ENCODE data around the gene DR1. TPM values are rescaled to one million over a fixed set of nuclear protein-coding genes. Genes with fewer than 3 reads are reported as not detected.

Gene DR1
- total RNA-seq, 1 donor from 2014 or later: 101 TPM

DNA sequence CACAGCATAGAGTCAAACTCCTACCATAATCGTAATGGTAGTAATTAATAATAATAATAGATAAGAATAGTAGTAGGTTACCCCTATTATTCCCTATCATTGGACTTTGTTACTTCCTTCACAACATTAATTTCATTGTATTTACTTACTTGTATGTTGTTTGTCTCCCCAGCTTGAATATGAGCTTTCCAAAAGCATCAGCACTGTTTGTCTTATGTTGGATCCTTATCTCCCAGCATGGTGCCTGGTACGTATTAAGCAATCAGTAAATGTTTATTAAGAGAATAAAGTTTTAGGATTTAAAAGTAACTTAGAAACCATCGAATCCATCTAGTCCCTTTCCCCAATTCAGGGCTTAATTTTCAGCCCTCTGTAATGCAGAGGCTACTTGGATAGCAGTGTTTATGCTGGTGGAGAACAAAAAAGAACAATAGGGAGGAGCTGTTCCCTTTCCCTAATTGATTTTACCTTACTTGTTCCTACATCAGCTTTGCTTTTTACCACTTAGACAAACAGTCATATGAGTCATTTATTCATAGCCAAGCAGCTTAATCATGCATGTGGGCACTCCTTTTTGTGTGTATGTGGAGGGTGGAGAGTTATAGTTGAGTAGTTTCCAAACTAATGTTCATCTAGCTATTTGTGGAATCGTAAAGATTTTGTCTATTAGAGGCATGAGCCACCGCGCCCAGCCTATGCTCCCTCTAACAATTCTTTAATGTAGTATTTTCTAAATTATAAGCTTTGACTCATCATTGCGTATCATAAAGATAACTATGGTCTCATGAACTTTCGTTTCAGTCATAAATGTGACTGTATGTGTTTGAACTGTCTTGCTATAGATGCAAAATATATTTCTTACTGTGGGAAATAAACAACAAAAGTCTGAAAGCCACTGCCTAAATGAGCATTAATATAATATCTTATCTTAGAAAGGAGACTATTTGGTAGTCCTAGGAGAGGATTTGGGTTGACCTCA is 20.9 kb upstream of the DR1 start:
- no peak overlapping the region for H3K27ac Mint-ChIP-seq
- no peak for DNase-seq (ENCODE audit: low spot score)
- H3K27me3 Mint-ChIP-seq (ENCODE audit: insufficient read depth): no peaks in the 10 kb centered on the region
- intact Hi-C loops (cut with micrococcal nuclease): no loop called here
- no peaks in the 10 kb centered on the region for H3K4me1 Mint-ChIP-seq (ENCODE audit: low read depth)
- no peak overlapping the region for H3K4me3 Mint-ChIP-seq
- no peaks in the 10 kb centered on the region for H3K9me3 Mint-ChIP-seq
- peaks cover 1% of the 10 kb centered on the region for H3K36me3 Mint-ChIP-seq (ENCODE audit: low read depth)

DNA sequence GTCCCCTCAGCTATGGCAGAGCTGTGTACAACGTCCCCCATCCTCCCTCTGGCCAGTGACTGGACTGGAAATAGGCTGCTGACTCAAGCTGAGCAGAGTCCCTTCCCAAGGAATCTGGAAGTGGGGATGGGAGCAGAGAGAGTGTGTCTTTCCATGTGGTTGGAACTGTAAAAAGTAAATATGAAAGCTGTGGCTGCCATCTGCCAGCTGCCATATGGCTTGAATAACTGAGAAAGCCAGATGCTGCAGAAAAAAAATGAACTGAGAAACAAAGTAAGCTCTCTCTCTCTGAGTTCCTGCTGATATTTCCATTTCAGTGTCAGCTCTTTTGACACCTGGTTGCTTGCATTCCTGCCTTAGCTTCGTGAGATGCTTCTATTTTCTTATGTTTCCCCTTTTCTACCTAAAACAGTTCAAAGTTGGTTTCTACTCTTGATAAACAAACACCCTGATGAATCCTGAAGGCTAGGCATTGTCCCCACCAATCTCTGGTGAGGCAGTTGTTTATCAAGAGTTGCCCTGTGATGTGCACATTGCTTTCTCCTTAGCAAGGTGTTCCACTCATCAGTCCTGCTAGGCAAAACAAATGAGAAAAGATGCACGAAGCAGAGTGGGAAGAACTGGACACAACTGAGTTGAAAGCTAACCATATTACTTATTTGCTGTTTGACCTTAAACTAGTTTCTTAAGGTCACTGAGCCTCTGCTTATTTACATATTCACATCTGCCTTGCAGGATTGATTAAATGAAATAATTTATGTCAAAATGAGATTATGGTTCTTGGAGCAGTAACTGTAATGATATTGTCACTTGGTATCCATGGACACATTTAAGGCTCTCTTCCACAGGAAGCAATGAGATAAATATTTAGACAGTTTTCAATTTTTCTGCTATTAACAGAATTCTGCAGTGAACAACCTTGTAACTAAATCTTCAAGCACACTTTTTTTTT is 16.6 kb upstream of the DR1 start:
- intact Hi-C loops (cut with micrococcal nuclease): no loop called here
- no peak for DNase-seq (ENCODE audit: low spot score)
- Mint-ChIP-seq H3K27me3 (ENCODE audit: insufficient read depth) (no peaks in the 10 kb centered on the region), H3K9me3 (no peaks in the 10 kb centered on the region), H3K4me1 (ENCODE audit: low read depth) (no peaks in the 10 kb centered on the region), H3K4me3 (no peak overlapping the region), H3K27ac (no peak overlapping the region), H3K36me3 (ENCODE audit: low read depth) (peaks cover 3% of the 10 kb centered on the region)

DNA sequence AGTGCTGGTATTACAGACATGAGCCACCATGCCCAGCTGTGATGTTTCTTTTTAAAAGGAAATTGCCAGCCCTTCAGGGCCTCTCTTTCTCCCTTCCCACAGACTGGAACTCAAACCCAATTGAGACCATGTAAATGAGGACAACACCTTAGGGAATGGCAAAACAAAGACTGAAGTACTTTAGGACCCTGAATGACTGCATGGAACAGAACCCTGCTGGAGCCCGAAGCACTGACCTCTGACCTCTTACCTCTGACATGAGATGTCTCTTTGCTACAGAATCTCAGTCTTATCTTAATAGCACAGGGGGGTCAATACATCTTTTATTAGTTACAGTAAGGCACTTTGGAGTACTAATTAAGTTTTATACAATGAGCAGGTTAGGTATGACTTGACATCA is 15.5 kb upstream of the DR1 start:
- peaks cover 2% of the 10 kb centered on the region for H3K36me3 Mint-ChIP-seq (ENCODE audit: low read depth)
- H3K27ac Mint-ChIP-seq: no peak overlapping the region
- no peaks in the 10 kb centered on the region for H3K4me1 Mint-ChIP-seq (ENCODE audit: low read depth)
- H3K27me3 Mint-ChIP-seq (ENCODE audit: insufficient read depth): no peaks in the 10 kb centered on the region
- intact Hi-C loops (cut with micrococcal nuclease): no loop called here
- H3K4me3 Mint-ChIP-seq: no peak overlapping the region
- DNase-seq (ENCODE audit: low spot score): no peak
- no peaks in the 10 kb centered on the region for H3K9me3 Mint-ChIP-seq

DNA sequence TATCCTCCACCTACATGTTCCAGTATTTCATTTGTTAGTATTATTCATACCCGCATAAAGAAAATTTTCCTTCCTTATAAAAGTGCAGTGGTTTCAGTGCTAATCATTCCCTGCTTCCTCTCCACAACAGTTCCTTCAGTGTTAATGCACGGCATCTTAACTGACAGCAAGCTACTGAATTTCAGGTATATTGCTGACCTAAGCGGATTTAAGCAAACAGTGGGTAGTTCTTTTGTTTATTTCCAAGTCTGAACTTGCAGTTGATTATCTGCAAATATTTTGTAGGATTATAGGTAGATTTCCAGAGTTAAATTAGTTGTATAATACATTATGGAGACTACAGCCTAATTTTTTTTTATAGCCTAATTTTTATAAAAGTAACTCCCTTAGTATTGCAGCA is 15.1 kb upstream of the DR1 start:
- Mint-ChIP-seq H3K4me1 (ENCODE audit: low read depth) (no peaks in the 10 kb centered on the region), H3K36me3 (ENCODE audit: low read depth) (peaks cover 2% of the 10 kb centered on the region), H3K27me3 (ENCODE audit: insufficient read depth) (no peaks in the 10 kb centered on the region), H3K27ac (no peak overlapping the region), H3K4me3 (no peak overlapping the region), H3K9me3 (no peaks in the 10 kb centered on the region)
- DNase-seq (ENCODE audit: low spot score): no peak
- intact Hi-C loops (cut with micrococcal nuclease): no loop called here

DNA sequence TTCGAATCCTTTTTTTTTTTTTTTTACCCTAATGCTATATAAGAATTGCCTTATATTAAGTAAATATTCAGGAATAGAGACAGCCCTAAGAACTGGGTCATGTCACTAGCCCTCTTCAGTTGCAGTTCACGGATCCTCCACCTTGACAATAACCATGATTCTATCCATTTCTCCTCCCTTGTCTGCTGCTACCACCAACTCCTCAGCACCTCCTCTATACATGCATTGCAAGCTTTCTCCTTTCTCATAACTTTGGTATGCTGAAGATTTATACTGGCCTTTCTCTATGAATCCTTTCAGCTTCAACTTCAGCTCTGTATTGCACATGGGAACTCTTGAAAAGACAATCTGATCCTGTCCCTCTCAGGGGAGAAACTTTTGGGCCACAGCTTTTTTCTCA is 14.3 kb upstream of the DR1 start:
- H3K36me3 Mint-ChIP-seq (ENCODE audit: low read depth): peaks cover 2% of the 10 kb centered on the region
- H3K9me3 Mint-ChIP-seq: no peaks in the 10 kb centered on the region
- DNase-seq (ENCODE audit: low spot score): no peak
- no peak overlapping the region for H3K27ac Mint-ChIP-seq
- intact Hi-C loops (cut with micrococcal nuclease): no loop called here
- peaks cover 3% of the 10 kb centered on the region for H3K4me1 Mint-ChIP-seq (ENCODE audit: low read depth)
- no peak overlapping the region for H3K4me3 Mint-ChIP-seq
- H3K27me3 Mint-ChIP-seq (ENCODE audit: insufficient read depth): no peaks in the 10 kb centered on the region

DNA sequence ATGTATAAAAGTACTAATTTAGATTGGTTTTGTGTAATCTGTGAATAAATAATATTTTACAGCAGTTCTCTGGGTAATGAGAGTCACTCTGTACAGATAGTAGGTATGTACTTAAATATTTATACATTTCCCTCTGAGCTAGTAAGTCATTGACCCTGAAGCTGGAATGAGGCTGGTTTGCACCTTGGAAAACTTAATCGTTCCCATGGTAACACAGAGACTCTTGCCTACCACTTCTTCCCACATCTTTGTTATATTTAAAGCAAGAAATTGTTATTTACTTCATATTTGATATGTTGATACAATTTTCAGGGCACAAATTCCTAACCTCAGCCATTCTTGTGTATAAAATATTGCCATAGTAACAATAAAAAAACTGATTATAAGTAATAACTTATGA is 13.3 kb upstream of the DR1 start:
- intact Hi-C loops (cut with micrococcal nuclease): no loop called here
- no peaks in the 10 kb centered on the region for H3K27me3 Mint-ChIP-seq (ENCODE audit: insufficient read depth)
- H3K4me1 Mint-ChIP-seq (ENCODE audit: low read depth): peaks cover 11% of the 10 kb centered on the region
- H3K36me3 Mint-ChIP-seq (ENCODE audit: low read depth): peaks cover 9% of the 10 kb centered on the region
- no peak for DNase-seq (ENCODE audit: low spot score)
- no peak overlapping the region for H3K27ac Mint-ChIP-seq
- H3K4me3 Mint-ChIP-seq: no peak overlapping the region
- no peaks in the 10 kb centered on the region for H3K9me3 Mint-ChIP-seq

DNA sequence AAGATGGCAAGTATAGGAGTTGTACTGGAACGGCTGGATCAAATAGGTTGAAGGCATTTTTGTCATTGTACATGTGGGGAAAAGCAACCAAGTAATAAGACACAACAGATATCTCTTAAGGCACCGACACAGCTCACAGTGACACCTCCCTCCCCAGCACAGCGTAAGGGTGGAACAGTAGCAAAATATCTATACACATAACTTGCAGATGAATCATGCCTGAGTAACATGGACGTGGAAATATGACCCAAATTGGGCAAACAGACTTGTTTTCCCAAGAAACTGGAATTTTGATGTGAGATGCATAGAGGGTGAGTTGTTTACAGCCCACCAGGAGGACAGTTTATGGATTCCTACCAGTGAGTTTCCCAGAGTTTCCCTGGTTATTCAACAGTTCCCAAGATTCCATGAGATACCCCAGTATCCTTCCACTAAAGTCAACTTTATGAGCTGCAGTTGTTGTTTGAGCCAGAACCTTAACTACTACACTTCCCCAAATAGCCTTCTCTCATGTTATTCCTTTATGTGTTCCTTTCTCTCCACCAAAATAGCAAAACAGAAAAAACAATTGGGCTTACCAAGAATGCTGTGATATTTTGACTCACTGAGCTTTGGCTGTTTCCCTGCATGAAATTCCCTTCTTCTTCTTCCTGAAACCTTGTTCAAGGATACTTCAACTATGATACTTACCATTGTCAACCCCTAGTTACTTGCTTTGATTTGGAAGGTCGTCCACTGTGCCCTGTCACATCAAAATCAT is 7.1 kb upstream of the DR1 start:
- peaks cover 24% of the 10 kb centered on the region for H3K36me3 Mint-ChIP-seq (ENCODE audit: low read depth)
- H3K27me3 Mint-ChIP-seq (ENCODE audit: insufficient read depth): no peaks in the 10 kb centered on the region
- intact Hi-C loops (cut with micrococcal nuclease): no loop called here
- H3K9me3 Mint-ChIP-seq: no peaks in the 10 kb centered on the region
- H3K4me1 Mint-ChIP-seq (ENCODE audit: low read depth): peaks cover 11% of the 10 kb centered on the region
- no peak overlapping the region for H3K4me3 Mint-ChIP-seq
- H3K27ac Mint-ChIP-seq: no peak overlapping the region
- no peak for DNase-seq (ENCODE audit: low spot score)

DNA sequence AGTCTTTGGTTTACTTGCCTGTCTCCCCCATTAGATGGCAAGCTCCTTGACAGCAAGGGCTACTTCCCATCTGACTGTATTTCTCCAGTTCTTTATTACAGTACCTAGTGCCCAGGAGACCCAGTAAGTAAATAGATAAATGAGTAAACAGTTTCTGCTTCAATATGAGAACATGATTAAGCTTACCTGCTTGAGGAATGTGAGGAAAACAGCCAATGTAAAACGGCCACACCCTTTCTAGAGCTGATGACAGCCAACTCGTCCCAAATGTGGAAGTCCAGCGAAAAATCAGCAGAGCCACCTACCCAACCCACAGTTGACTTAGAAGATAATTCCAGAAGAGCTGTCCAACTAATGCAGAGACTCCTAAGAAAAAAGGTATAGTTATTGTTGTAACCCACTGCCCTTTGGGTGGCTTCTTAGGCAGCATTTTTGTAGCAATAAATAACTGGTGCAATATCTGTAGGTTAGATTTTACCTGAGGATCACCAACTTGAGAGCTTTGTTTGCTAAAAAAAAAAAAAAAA is 6.5 kb upstream of the DR1 start:
- Mint-ChIP-seq H3K27me3 (ENCODE audit: insufficient read depth) (no peaks in the 10 kb centered on the region), H3K4me3 (no peak overlapping the region), H3K27ac (no peak overlapping the region), H3K4me1 (ENCODE audit: low read depth) (peaks cover 11% of the 10 kb centered on the region), H3K36me3 (ENCODE audit: low read depth) (peaks cover 24% of the 10 kb centered on the region), H3K9me3 (no peaks in the 10 kb centered on the region)
- intact Hi-C loops (cut with micrococcal nuclease): no loop called here
- no peak for DNase-seq (ENCODE audit: low spot score)

DNA sequence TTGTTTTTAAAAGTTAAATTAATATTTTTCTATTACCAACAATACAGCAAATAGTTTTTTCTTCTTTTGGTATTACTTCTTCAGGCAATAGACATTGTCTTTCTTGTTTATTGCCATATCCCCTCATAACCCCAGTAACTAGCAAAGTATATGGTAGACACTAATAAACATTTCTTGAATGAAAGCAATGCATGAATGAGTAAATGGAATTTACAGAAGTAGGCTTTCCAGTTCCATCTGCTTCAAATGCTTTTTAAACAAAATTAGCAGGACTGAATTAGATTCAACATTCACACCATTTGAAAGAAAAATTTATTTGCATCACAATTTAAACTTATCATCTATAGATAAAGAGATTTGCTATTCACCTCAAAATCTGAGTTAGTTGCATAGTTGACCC is 5.6 kb upstream of the DR1 start:
- Mint-ChIP-seq H3K36me3 (ENCODE audit: low read depth) (peaks cover 24% of the 10 kb centered on the region), H3K27ac (no peak overlapping the region), H3K9me3 (no peaks in the 10 kb centered on the region), H3K4me1 (ENCODE audit: low read depth) (peaks cover 15% of the 10 kb centered on the region), H3K27me3 (ENCODE audit: insufficient read depth) (no peaks in the 10 kb centered on the region), H3K4me3 (no peak overlapping the region)
- DNase-seq (ENCODE audit: low spot score): no peak
- intact Hi-C loops (cut with micrococcal nuclease): no loop called here

DNA sequence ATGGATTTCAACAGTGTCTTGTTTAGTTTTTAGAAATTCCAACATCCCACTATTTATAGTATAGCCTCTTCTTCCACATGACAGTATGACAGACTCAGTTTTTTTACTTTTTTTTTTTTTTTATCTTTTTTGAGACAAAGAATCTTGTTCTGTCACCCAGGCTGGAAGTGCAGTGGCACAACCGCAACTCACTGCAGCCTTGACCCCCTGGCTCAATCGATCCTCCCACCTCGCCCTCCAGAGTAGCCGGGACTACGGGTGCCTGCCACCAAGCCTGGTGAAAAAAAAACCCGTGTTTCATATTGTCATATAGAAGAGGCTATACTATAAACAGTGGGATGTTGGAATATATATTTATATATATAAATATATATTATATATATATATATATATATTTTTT is 1.2 kb upstream of the DR1 start:
- no peak for DNase-seq (ENCODE audit: low spot score)
- intact Hi-C loops (cut with micrococcal nuclease): loop anchor here (2.0 kb wide), 1 partner anchor 1728 kb away; the partner anchor contains the start of gene ALG14
- H3K9me3 Mint-ChIP-seq: no peaks in the 10 kb centered on the region
- H3K4me3 Mint-ChIP-seq: no peak overlapping the region
- no peaks in the 10 kb centered on the region for H3K27me3 Mint-ChIP-seq (ENCODE audit: insufficient read depth)
- no peak overlapping the region for H3K27ac Mint-ChIP-seq
- peaks cover 22% of the 10 kb centered on the region for H3K4me1 Mint-ChIP-seq (ENCODE audit: low read depth)
- peaks cover 24% of the 10 kb centered on the region for H3K36me3 Mint-ChIP-seq (ENCODE audit: low read depth)

DNA sequence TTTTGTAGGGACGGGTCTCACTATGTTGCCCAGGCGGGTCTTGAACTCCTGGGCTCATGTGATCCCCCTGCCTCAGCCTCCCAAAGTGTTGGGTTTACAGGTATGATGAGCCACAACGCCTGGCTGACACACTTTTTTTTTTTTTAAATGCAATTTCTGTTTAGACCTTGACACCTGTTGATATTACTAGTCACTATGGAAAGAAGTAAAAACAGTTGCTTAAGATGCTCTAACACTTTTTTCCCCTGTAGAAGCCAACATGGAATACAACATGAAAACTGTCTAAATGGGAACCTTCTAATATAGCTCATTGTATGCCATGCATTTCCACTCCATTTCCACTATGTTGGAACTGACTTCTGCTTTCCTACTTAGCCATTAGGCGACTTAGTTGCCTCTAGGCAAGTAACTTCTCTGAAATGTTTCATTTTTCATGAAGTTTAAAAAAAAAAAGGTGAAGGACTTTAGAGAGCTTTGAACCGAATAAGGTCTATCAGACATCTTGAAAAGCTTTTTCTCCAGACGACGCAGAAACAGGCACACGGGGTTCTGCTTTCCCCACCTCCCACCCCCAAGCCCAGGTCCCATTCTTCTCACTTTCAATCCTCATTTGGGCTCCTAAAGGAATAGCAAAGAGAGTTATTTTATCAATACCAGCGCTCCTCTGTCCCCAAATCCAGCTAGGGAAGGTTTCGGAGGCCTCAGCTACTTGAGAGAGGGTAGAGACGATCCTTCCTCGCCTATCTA is 648 bp upstream of the DR1 start:
- peaks cover 26% of the 10 kb centered on the region for H3K36me3 Mint-ChIP-seq (ENCODE audit: low read depth)

More for the DNA sequence above, 648 bp upstream of the DR1 start:
- intact Hi-C loops (cut with micrococcal nuclease): loop anchor here (1.0 to 5.0 kb wide), 13 partner anchors 8 to 1728 kb away; partner anchors contain the start of genes ALG14, DIPK1A and MTF2
- H3K4me3 Mint-ChIP-seq: peak overlapping the region; percentile 100
- no peak for DNase-seq (ENCODE audit: low spot score)
- peak overlapping the region; percentile 96 for H3K27ac Mint-ChIP-seq
- H3K9me3 Mint-ChIP-seq: no peaks in the 10 kb centered on the region
- H3K27me3 Mint-ChIP-seq (ENCODE audit: insufficient read depth): no peaks in the 10 kb centered on the region
- peaks cover 28% of the 10 kb centered on the region for H3K4me1 Mint-ChIP-seq (ENCODE audit: low read depth)

Measured in activated T-helper 1 cell treated with anti-CD3 and anti-CD28 coated beads, Interleukin-12 subunit alpha, Interleukin-12 subunit beta, Interleukin-2, Interleukin-4 antibody, amounts not matched to agents 30 ng/mL and 10 ng/mL and 1 ng/mL, durations not matched to agents 14 hours and 24 hours and 36 hours (primary cell).